GM21423 (cell line): ENCODE results near the gene ANO3.
"Not testable (repeated sequence)": the region's sequence is repeated elsewhere in the genome, so short reads cannot be mapped to it uniquely, and the experiment has no call there.

Experiments used
- ATAC-seq: cut with Tn5 transposase; IDR thresholded peaks from one replicate; pipeline ENCODE4 v1.9.1; 2021; ENCODE audit warnings: mild to moderate bottlenecking, moderate library complexity; ENCODE audit not compliant: unreplicated experiment

Gene ANO3

GRCh38 chr11:26331911-26332571 lies at the start of gene ANO3:
Gene ANO3 (plus strand): TSS chr11:26332130. CDS start chr11:26332276, 146 bp downstream.
- ATAC-seq, result peak; percentile 91

GRCh38 chr11:26283852-26284408 lies 48.0 kb upstream of the ANO3 start:
- ATAC-seq, result no peak

- no peak for ATAC-seq
Measured at GRCh38 chr11:26285608-26286007, 46.3 kb upstream of the ANO3 start.

GRCh38 chr11:26286472-26287066 lies 45.4 kb upstream of the ANO3 start:
- ATAC-seq, result peak; percentile 49

GRCh38 chr11:26287067-26287518 lies 44.8 kb upstream of the ANO3 start:
- ATAC-seq, result no peak

GRCh38 chr11:26297189-26297975 lies 34.5 kb upstream of the ANO3 start:
- peak; percentile 84 for ATAC-seq

- ATAC-seq, result not testable (repeated sequence)
Measured at GRCh38 chr11:26316372-26316771, 15.6 kb upstream of the ANO3 start.

GRCh38 chr11:26319906-26320305 lies 12.0 kb upstream of the ANO3 start:
- no peak for ATAC-seq

- no peak for ATAC-seq
Measured at GRCh38 chr11:26321516-26321915, 10.4 kb upstream of the ANO3 start.

- no peak for ATAC-seq
Measured at GRCh38 chr11:26322335-26323067, 9.4 kb upstream of the ANO3 start.

- ATAC-seq, result no peak
Measured at GRCh38 chr11:26323837-26324236, 8.1 kb upstream of the ANO3 start.

- no peak for ATAC-seq
Measured at GRCh38 chr11:26324270-26324669, 7.7 kb upstream of the ANO3 start.

- ATAC-seq, result no peak
Measured at GRCh38 chr11:26326793-26327400, 5.0 kb upstream of the ANO3 start.

GRCh38 chr11:26329206-26329605 lies 2.7 kb upstream of the ANO3 start:
- no peak for ATAC-seq

- no peak for ATAC-seq
Measured at GRCh38 chr11:26330262-26330661, 1.7 kb upstream of the ANO3 start.

GRCh38 chr11:26332572-26332915 lies 614 bp downstream of the ANO3 start:
- no peak for ATAC-seq

- no peak for ATAC-seq
Measured at GRCh38 chr11:26333906-26334305, 2.0 kb downstream of the ANO3 start.

GRCh38 chr11:26335903-26336302 lies 4.0 kb downstream of the ANO3 start:
- ATAC-seq, result no peak

- no peak for ATAC-seq
Measured at GRCh38 chr11:26344647-26345046, 12.7 kb downstream of the ANO3 start.

GRCh38 chr11:26348776-26349175 lies 16.8 kb downstream of the ANO3 start:
- no peak for ATAC-seq

GRCh38 chr11:26350002-26350401 lies 18.1 kb downstream of the ANO3 start:
- ATAC-seq, result no peak
